Mononuclear cell (primary cell): ENCODE data around the gene PAX5. TPM values are rescaled to one million over a fixed set of nuclear protein-coding genes. Genes with fewer than 3 reads are reported as not detected.

ENCODE experiments used
- H3K27me3 ChIP-seq: 2 replicates; pipeline ENCODE4 v1.6.0; 2011; ENCODE audit warnings: low read length, control low read depth; ENCODE audit not compliant: insufficient read depth
- H3K4me1 ChIP-seq: 2 replicates; pipeline ENCODE4 v1.5.1; 2011; ENCODE audit warnings: mild to moderate bottlenecking, low read length, control low read depth; ENCODE audit not compliant: insufficient read depth
- H3K4me3 ChIP-seq: 2 replicates; pipeline ENCODE4 v1.5.1; 2011; ENCODE audit warnings: mild to moderate bottlenecking, low read length, moderate library complexity
- H3K9me3 ChIP-seq: 2 replicates; pipeline ENCODE4 v1.5.1; 2011; ENCODE audit warnings: low read depth, mild to moderate bottlenecking, control low read depth, low read length
- total RNA-seq: library from RNA; depleted of rRNA; stranded (reverse); fragments of >200 nt; gene quantifications from one replicate; pipeline ENCODE4 v1.2.3, GENCODE V29; 2012

The PAX5 gene
- total RNA-seq, 1 donor: 12.6 TPM

- no peak overlapping the region for H3K4me3 ChIP-seq
- H3K9me3 ChIP-seq: no peaks in the 10 kb centered on the region
- H3K27me3 ChIP-seq: no peaks in the 10 kb centered on the region
Observed at GRCh38 chr9:36969216-36969771, 64.8 kb downstream of the PAX5 start.

DNA sequence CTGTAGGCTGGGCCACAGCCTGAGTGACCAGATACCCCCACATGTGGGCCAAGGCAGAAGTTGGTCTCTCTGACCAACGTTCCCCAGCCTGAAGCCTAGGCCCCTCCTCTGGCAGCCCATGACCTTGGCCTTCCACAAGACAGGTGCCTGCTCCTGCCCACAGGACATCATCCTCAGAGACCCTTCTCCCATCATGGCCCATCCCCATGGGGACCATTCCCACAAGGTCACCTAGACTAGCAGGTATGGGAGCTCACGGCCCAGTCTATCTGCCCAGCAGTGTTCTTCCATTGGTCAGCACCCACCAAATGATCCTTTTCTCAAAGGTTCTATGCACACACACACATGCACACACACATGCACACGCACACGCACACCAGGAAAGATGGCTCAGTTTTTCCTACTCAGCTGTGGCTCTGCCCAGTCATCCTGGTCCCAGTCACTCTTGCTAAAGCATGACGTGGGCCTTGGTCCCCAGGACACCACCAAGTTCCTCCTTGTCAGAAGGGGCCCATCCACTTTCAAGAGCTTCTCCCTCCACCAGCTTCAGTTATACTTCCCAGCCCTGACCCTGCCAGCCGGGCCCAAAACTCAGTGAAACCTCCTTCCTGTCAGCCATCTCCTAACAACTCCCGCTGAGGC is 65.4 kb downstream of the PAX5 start:
- no peaks in the 10 kb centered on the region for H3K9me3 ChIP-seq
- H3K4me1 ChIP-seq: no peaks in the 10 kb centered on the region
- no peaks in the 10 kb centered on the region for H3K27me3 ChIP-seq
- no peak overlapping the region for H3K4me3 ChIP-seq

More at GRCh38 chr9:36969216-36969771, 64.8 kb downstream of the PAX5 start:
- no peaks in the 10 kb centered on the region for H3K4me1 ChIP-seq

- no peaks in the 10 kb centered on the region for H3K27me3 ChIP-seq
- no peaks in the 10 kb centered on the region for H3K9me3 ChIP-seq
- no peaks in the 10 kb centered on the region for H3K4me1 ChIP-seq
- H3K4me3 ChIP-seq: no peak overlapping the region
Observed at GRCh38 chr9:36967997-36968396, 66.1 kb downstream of the PAX5 start.

DNA sequence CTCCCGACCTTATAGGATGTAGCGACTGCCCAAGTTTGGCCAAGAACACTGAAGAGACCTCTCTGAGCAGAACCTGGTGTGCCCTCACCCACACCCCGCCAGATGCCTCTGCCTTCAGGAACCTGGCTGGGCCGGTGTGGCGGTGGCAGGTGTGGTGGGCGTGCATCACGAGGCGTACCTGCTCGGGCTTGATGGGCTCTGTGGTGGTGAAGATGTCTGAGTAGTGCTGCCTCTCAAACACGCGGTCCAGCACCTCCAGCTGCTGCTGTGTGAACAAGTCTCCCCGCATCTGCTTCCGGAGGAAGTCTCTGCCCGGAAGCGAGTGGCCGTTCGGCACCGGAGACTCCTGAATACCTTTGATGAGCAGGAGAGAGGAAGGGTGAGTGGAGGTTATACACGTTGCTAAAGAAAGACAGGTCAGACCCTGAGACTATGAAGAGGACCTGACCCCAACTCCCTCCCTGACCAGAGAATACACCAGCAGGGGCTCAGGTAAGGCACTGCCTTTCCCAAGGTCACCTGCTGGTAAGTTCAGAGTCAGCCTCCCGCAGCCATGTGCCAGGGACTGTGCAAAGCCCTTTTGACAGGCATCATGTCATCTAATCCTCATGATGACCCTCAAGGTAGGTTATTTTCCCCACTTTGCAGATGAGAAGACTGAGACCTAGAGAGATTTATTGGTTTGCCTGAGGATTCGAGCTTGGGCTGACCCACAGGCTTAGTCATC is 67.5 kb downstream of the PAX5 start:
- no peaks in the 10 kb centered on the region for H3K4me1 ChIP-seq
- no peaks in the 10 kb centered on the region for H3K9me3 ChIP-seq
- H3K27me3 ChIP-seq: no peaks in the 10 kb centered on the region
- H3K4me3 ChIP-seq: no peak overlapping the region

DNA sequence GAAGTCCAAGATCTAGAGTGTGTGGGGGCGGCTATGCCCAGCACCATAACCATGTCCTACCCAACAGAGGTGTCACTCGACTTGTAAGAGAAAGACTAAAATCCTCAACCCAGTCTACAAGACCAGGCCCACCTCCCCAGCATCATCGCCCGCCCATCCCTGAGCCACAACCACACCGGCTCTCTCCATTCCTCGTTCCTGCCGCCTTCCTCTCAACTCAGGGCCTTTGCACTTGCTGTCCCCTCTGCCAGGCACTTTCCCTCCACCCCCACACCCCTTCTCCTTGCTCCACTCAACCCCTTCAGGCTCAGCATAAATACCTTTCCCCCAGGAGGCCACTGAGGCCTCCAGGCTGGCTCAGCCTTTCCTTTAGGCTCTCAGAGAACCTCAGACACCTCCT is 69.3 kb downstream of the PAX5 start:
- Histone ChIP-seq H3K4me3 (no peak overlapping the region), H3K27me3 (no peaks in the 10 kb centered on the region), H3K4me1 (no peaks in the 10 kb centered on the region), H3K9me3 (no peaks in the 10 kb centered on the region)

DNA sequence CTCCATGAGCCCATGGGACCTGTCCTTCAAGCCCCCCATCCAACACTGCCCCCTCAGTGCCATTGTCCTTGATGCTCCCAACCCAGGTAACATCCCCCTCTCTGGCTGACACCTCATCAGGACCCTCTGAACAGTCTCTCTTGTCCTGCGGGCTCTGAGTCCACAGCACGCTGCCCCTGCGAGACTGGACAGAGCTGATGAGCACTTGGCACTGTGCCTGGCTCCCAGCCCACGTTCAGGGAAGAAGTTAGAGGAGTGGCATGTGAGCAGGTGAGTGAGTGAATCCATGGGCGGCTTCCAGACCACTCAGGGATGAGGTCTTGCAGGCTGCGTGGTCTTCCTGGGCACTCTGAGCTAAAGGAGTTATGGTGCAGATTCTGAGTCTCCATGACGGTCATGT is 70.7 kb downstream of the PAX5 start:
- no peaks in the 10 kb centered on the region for H3K4me1 ChIP-seq
- H3K27me3 ChIP-seq: no peaks in the 10 kb centered on the region
- H3K9me3 ChIP-seq: no peaks in the 10 kb centered on the region
- no peak overlapping the region for H3K4me3 ChIP-seq

- no peaks in the 10 kb centered on the region for H3K9me3 ChIP-seq
- no peaks in the 10 kb centered on the region for H3K27me3 ChIP-seq
- H3K4me3 ChIP-seq: no peak overlapping the region
- no peaks in the 10 kb centered on the region for H3K4me1 ChIP-seq
Observed at GRCh38 chr9:36962691-36963090, 71.4 kb downstream of the PAX5 start.

- no peak overlapping the region for H3K4me3 ChIP-seq
- no peaks in the 10 kb centered on the region for H3K27me3 ChIP-seq
- H3K9me3 ChIP-seq: no peaks in the 10 kb centered on the region
- H3K4me1 ChIP-seq: no peaks in the 10 kb centered on the region
Observed at GRCh38 chr9:36961561-36962325, 72.3 kb downstream of the PAX5 start.

DNA sequence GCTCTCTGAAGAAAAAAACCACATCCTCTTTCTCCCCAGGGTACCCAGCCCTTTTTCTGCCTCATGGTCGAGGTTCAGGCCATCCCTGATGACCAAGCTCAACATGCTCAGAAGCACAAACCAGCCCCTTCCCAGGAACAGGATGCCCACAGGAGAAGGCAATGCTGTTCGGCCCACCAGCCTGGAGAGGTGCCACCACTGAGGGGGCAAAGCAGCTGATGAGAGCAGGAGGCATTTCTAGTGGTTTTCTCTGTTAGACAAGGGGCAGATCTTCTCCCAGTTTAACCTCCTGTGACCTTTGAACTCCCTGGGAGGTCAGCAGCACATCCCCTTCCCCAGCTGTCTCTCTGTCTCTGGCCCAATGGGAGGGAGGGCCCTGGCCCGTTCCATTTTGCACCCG is 73.0 kb downstream of the PAX5 start:
- H3K4me3 ChIP-seq: no peak overlapping the region
- no peaks in the 10 kb centered on the region for H3K27me3 ChIP-seq
- no peaks in the 10 kb centered on the region for H3K9me3 ChIP-seq
- no peaks in the 10 kb centered on the region for H3K4me1 ChIP-seq

DNA sequence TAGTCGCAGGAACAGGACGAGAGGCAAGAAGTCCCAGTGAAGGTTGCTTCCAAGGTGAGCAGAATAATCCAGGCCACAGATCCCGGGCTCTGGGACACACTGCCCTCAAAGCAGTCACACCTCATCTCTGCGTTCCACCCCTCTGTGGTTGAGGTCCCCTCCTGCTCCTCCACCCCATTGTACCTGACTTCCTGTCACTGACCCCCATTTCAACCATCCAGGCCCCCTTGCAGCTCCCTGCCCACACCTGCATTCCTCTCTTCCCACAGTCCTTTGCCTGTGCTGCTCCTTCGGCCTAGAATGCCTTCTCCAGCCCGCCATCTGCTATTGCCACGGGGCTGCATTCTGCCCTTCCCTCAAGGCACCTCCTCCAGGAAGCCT is 73.5 kb downstream of the PAX5 start:
- no peaks in the 10 kb centered on the region for H3K4me1 ChIP-seq
- H3K4me3 ChIP-seq: no peak overlapping the region
- H3K9me3 ChIP-seq: no peaks in the 10 kb centered on the region

DNA sequence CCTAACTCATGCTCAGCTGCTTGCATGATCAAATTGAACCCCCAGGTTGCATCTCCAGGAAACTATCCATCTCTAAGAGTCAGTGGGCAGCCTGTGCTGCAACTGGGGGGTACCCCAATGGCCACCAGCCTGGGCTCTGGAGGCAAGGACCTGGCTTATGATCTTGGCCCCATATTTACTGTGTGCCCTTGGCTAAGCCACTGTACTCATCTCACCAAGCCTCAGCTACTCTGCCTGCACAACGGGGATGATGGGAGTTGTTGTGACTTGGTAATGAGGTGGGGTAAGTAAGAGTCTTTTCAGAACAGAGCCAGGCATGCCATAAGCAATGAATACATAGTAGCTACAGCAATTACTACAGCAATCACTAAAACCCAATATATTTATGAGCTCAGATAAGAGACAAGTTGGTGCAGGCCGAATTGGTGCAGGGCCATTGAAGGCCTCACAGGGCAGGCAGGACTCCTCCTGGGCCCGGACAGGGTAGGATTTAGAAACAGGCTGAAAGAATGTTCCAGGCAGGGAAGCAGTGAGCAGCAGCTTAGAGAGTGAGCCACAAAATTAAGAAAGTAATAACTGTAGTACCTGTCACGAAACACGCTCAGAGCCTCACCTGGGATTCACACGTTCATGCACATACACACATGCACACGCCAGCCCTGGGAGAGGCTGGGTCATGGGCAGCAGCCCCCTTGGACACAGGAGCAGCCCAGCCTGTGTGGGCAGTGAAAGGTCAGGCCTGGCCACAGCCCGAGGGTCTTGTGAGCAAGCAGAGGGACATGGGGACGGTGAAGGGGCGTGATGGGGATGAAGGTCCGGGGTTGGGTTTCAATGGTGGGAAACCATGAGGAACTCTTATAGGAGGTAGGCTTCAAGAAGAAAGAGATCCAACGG is 74.1 kb downstream of the PAX5 start:
- H3K4me1 ChIP-seq: no peaks in the 10 kb centered on the region
- no peaks in the 10 kb centered on the region for H3K9me3 ChIP-seq
- no peak overlapping the region for H3K4me3 ChIP-seq
- H3K27me3 ChIP-seq: peaks cover 2% of the 10 kb centered on the region

More for the DNA sequence above, 73.5 kb downstream of the PAX5 start:
- H3K27me3 ChIP-seq: no peaks in the 10 kb centered on the region

DNA sequence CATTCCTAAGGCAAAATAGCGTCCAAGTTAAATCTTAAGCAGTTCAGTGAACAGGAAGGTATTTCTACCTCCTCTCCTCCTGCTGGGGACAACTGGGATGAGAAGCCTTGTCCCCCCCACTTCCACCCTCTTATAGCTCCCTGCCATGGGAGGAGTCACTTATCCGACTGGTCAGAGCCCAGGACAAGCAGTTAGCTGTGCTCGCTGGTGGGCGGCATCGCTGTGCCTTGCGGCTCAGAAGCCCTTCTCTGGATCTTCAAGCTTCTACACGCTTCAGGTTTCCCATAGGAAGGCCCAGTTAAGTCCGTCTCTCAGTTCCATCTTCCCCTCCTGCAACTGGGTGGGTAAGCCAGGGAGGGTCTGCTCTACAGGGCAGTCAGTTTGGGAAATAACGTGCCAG is 77.2 kb downstream of the PAX5 start:
- Histone ChIP-seq H3K27me3 (peaks cover 2% of the 10 kb centered on the region), H3K4me1 (no peaks in the 10 kb centered on the region), H3K9me3 (no peaks in the 10 kb centered on the region), H3K4me3 (no peak overlapping the region)

GRCh38 chr9:36950389-36950788 is 83.7 kb downstream of the PAX5 start:
- Histone ChIP-seq H3K4me3 (no peak overlapping the region), H3K27me3 (peaks cover 2% of the 10 kb centered on the region), H3K9me3 (no peaks in the 10 kb centered on the region), H3K4me1 (peaks cover 6% of the 10 kb centered on the region)

DNA sequence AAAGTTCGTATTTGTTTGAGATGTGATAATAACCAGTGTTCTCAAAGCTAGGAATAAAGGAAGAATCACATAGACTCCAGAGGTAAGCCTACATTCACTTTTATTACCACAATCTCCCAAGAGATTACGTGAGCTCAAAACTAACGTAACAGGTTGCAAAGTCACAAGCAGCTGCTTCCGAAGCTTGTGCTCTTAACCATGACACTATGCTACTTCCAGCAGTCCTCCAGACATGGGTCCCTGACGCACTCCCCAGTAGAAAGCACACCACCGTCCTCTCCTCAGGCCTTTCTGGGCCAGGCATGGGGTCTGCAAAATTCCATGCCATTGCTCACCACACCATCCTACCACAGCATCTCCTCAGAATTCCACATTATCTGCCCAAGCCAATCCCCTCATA is 84.6 kb downstream of the PAX5 start:
- Histone ChIP-seq H3K4me3 (no peak overlapping the region), H3K9me3 (no peaks in the 10 kb centered on the region), H3K27me3 (no peaks in the 10 kb centered on the region), H3K4me1 (peaks cover 6% of the 10 kb centered on the region)
